Karpas-422 (cell line): ENCODE results near the gene SYT6. TPM values are rescaled to one million over a fixed set of nuclear protein-coding genes. Genes with fewer than 3 reads are reported as not detected.
"Not testable (repeated sequence)": the region's sequence is repeated elsewhere in the genome, so short reads cannot be mapped to it uniquely, and the experiment has no call there.

ENCODE experiments used
- DNase-seq: peaks from one replicate; pipeline ENCODE4 v3.0.0-alpha.2; 2015
- H2AFZ ChIP-seq: fragments of 200-600 bp; sonication (generic); 2 replicates; pipeline ENCODE4 v1.6.1; 2014; ENCODE audit warnings: antibody characterized with exemption, low read length, mixed read lengths
- H3K27ac ChIP-seq: fragments of 200-600 bp; sonication (generic); 2 replicates; pipeline ENCODE4 v1.5.1; 2014; ENCODE audit warnings: mild to moderate bottlenecking, low read length, moderate library complexity
- H3K27me3 ChIP-seq: fragments of 200-600 bp; sonication (generic); 2 replicates; pipeline ENCODE4 v1.6.1; 2014; ENCODE audit warnings: low read length, mixed read lengths
- H3K36me3 ChIP-seq: fragments of 200-600 bp; sonication (generic); 2 replicates; pipeline ENCODE4 v1.6.1; 2014; ENCODE audit warnings: low read length, mixed read lengths; ENCODE audit not compliant: insufficient read depth
- H3K4me1 ChIP-seq: fragments of 200-600 bp; sonication (generic); 2 replicates; pipeline ENCODE4 v1.6.1; 2014; ENCODE audit warnings: mild to moderate bottlenecking, low read length, mixed read lengths
- H3K4me2 ChIP-seq: fragments of 200-600 bp; sonication (generic); 2 replicates; pipeline ENCODE4 v1.6.1; 2014; ENCODE audit warnings: low read length, low read depth, mild to moderate bottlenecking; ENCODE audit not compliant: poor library complexity, severe bottlenecking
- H3K4me3 ChIP-seq: fragments of 200-600 bp; sonication (generic); 2 replicates; pipeline ENCODE4 v1.5.1; 2014; ENCODE audit warnings: mild to moderate bottlenecking, antibody characterized with exemption, low read length, mixed read lengths
- H3K79me2 ChIP-seq: fragments of 200-600 bp; sonication (generic); 2 replicates; pipeline ENCODE4 v1.6.1; 2014; ENCODE audit warnings: mild to moderate bottlenecking, low read length, mixed read lengths
- H3K9ac ChIP-seq: fragments of 200-600 bp; sonication (generic); 2 replicates; pipeline ENCODE4 v1.6.0; 2014; ENCODE audit warnings: low read length
- H3K9me2 ChIP-seq: fragments of 200-600 bp; sonication (generic), shearing (Covaris generic); replicated peaks from 2 replicates; pipeline ENCODE4 v1.6.0; 2014; ENCODE audit warnings: mild to moderate bottlenecking, low read length, moderate library complexity; ENCODE audit not compliant: insufficient read depth
- H3K9me3 ChIP-seq: fragments of 300-700, 200-600 bp; sonication (generic); 2 replicates; pipeline ENCODE4 v1.6.1; 2014; ENCODE audit warnings: low read length, mixed read lengths
- H4K20me1 ChIP-seq: fragments of 200-600 bp; sonication (generic); 2 replicates; pipeline ENCODE4 v1.6.1; 2014; ENCODE audit warnings: mild to moderate bottlenecking, antibody characterized with exemption, low read length, low read depth; ENCODE audit not compliant: insufficient read depth
- total RNA-seq: library from RNA; depleted of rRNA; stranded (reverse); fragments of >200 nt; shearing (Covaris generic); gene quantifications from 2 replicates; pipeline ENCODE4 v1.2.3, GENCODE V29; 2014; ENCODE audit warnings: low replicate concordance; rRNA removed

The SYT6 gene
- total RNA-seq, 1 experiment from 2014 or later: not detected

DNA sequence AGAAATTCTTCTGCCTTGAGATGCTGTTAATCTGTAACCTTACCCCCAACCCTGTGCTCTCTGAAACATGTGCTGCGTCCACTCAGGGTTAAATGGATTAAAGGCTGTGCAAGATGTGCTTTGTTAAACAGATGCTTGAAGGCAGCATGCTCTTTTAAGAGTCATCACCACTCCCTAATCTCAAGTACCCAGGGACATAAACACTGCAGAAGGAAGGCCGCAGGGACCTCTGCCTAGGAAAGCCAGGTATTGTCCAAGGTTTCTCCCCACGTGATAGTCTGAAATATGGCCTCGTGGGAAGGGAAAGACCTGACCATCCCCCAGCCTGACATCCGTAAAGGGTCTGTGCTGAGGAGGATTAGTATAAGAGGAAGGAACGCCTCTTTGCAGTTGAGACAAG, 95.4 kb downstream of the SYT6 start:
- H3K9me3 ChIP-seq, H3K27me3 ChIP-seq, H2AFZ ChIP-seq, H3K27ac ChIP-seq, H3K79me2 ChIP-seq, H3K4me2 ChIP-seq, H3K9ac ChIP-seq, H4K20me1 ChIP-seq, H3K9me2 ChIP-seq, H3K4me3 ChIP-seq, DNase-seq, H3K4me1 ChIP-seq, H3K36me3 ChIP-seq: not testable (repeated sequence)

DNA sequence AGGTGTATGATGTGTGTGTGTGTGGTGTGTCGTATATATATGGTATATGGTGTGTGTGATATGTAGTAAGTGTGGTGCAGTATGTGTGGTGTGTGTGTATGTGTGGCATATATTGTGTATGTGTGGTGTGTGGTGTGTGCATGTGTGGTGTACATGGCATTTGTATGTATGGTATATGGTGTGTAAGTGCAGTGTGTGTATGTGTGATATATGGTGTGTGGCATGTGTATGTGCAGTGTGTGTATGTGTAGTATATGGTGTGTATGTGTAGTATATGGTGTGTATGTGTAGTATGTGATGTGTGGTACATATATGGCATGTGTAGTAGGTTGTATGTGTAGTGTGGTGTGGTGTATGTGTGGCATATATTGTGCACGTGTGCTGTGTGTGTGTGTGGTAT, 99.5 kb downstream of the SYT6 start:
- no peak overlapping the region for H3K4me2 ChIP-seq
- H3K4me1 ChIP-seq: no peaks in the 10 kb centered on the region
- no peaks in the 10 kb centered on the region for H3K9me2 ChIP-seq
- H2AFZ ChIP-seq: no peak overlapping the region
- H3K27me3 ChIP-seq: no peaks in the 10 kb centered on the region; the same call in 1 of the 2 replicates
- H3K79me2 ChIP-seq: no peaks in the 10 kb centered on the region
- DNase-seq: no peak
- no peaks in the 10 kb centered on the region for H4K20me1 ChIP-seq
- H3K9me3 ChIP-seq: no peaks in the 10 kb centered on the region
- H3K9ac ChIP-seq: no peak overlapping the region
- no peak overlapping the region for H3K27ac ChIP-seq
- H3K36me3 ChIP-seq: no peaks in the 10 kb centered on the region
- H3K4me3 ChIP-seq: no peak overlapping the region

DNA sequence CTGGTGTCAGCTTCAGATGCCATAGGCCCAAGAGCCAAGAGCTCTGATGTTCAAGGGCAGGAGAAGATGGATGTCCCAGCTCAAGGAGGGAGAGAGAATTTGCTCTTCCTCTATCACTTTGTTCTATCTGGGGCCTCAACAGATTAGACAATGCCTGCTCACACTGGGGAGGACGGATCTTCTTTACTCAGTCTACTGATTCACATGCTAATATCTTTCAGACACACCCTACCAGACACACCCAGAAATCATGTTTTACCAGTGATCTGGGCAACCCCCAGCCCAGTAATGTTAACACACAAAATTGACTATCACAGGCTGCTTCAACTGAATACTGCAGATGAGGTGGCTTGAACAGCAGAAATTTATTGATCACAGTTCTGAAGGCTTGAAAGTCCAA, 105.4 kb downstream of the SYT6 start:
- H3K4me3 ChIP-seq: no peak overlapping the region
- peaks cover 4% of the 10 kb centered on the region; the same call in 1 of the 2 replicates for H3K4me1 ChIP-seq
- no peaks in the 10 kb centered on the region for H3K36me3 ChIP-seq
- DNase-seq: no peak
- no peaks in the 10 kb centered on the region for H4K20me1 ChIP-seq
- H3K9me2 ChIP-seq: no peaks in the 10 kb centered on the region
- H3K27ac ChIP-seq: no peak overlapping the region
- H3K4me2 ChIP-seq: no peak overlapping the region
- no peaks in the 10 kb centered on the region for H3K9me3 ChIP-seq
- H3K79me2 ChIP-seq: no peaks in the 10 kb centered on the region
- H3K9ac ChIP-seq: no peak overlapping the region
- H3K27me3 ChIP-seq: no peaks in the 10 kb centered on the region
- no peak overlapping the region for H2AFZ ChIP-seq

DNA sequence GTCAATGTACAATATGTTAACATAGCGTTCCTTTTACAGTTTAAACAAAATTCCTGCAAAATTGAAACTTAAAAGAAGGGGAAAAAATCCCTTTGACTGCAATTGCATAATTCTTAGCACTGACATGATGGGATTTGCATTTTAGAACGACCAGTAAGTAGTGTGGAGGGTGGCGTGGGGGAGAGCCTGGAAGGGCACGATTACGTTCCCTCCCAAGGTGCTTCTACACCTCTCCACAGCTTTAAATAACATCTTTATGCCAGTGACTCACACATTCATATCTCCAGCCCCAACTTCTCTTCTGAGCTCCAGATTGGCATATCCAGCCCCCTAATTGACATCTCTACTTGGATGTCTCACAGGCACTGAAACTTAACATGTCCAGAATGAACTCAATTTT, 110.1 kb downstream of the SYT6 start:
- Histone ChIP-seq H3K9ac (no peak overlapping the region), H3K27ac (no peak overlapping the region), H3K4me1 (peaks cover 4% of the 10 kb centered on the region; the same call in 1 of the 2 replicates), H2AFZ (no peak overlapping the region), H3K9me3 (no peaks in the 10 kb centered on the region), H3K4me3 (no peak overlapping the region), H3K36me3 (no peaks in the 10 kb centered on the region), H3K4me2 (no peak overlapping the region), H3K79me2 (no peaks in the 10 kb centered on the region), H4K20me1 (no peaks in the 10 kb centered on the region), H3K27me3 (no peaks in the 10 kb centered on the region), H3K9me2 (no peaks in the 10 kb centered on the region)
- DNase-seq: no peak

DNA sequence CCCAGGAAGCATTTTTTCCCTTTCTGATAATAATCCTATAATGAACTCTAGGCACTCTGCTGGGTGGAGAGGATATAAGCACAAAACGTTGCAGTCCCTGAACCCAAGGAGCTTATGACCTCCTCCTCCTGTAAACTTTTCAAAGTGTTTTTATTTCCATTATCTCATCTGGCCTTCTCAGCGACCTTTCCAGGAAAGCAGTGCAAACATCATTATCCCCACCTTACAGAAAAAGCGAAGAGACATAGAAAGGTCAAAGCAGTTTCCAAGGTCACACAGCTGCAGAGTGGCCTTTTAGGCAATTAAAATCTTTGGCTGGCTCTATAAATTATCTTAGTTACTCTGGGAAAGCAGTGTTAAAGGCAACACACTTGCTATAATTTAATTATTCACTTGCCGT, 110.6 kb downstream of the SYT6 start:
- Histone ChIP-seq H3K9ac (no peak overlapping the region), H4K20me1 (no peaks in the 10 kb centered on the region), H2AFZ (no peak overlapping the region), H3K27me3 (no peaks in the 10 kb centered on the region), H3K36me3 (no peaks in the 10 kb centered on the region), H3K9me3 (no peaks in the 10 kb centered on the region), H3K4me3 (no peak overlapping the region), H3K27ac (no peak overlapping the region), H3K4me2 (no peak overlapping the region), H3K79me2 (no peaks in the 10 kb centered on the region), H3K9me2 (no peaks in the 10 kb centered on the region), H3K4me1 (peaks cover 4% of the 10 kb centered on the region; the same call in 1 of the 2 replicates)
- no peak for DNase-seq

DNA sequence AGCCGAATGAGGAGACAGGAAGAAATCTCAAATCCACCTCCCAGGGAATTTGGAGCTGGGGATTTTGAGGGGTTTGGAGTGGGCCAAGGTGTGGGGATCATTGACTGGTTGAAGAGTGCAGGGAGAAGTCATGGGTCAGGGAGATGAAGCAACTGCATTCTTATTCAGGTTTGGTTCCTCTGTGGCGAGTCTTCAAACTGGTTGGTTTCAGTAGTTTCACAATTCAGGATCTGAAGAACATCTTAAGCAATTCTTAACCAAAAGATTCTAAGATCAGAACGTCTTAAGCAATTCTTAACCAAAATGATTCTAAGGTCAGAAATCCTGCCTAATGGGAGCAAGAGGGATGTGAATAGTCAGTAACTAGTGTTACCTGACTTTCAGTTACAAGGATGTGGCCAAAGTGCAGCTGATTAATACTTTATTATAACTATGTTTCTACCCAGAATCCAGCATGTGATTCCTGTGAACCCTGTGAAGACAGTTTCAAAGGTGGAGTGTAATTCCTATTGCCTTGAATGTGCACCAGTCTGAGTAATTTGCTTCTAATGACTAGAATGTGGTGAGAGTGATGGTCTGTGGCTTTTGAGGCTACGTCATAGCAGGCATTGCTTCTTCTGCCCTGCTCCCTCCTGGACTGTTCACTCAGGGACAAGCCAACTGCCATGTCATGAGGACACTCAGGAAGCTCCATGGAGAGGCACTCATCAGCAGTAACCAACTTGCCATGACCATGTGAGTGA, 113.2 kb downstream of the SYT6 start:
- Histone ChIP-seq H3K4me2 (no peak overlapping the region), H3K9me2 (no peaks in the 10 kb centered on the region), H2AFZ (no peak overlapping the region), H3K4me3 (no peak overlapping the region), H3K27ac (no peak overlapping the region), H3K9ac (no peak overlapping the region), H3K79me2 (no peaks in the 10 kb centered on the region), H3K9me3 (no peaks in the 10 kb centered on the region), H3K36me3 (no peaks in the 10 kb centered on the region), H3K27me3 (no peaks in the 10 kb centered on the region), H4K20me1 (no peaks in the 10 kb centered on the region), H3K4me1 (peaks cover 4% of the 10 kb centered on the region; the same call in 1 of the 2 replicates)
- no peak for DNase-seq

Other genes starting within 250 kb of the SYT6 start
- gene AP4B1, start 249.1 kb downstream of the SYT6 start, total RNA-seq: 35.3 and 64.0 TPM in 2 replicates
- 7.6 and 11.3 TPM in 2 replicates for gene DCLRE1B, start 248.5 kb downstream of the SYT6 start, total RNA-seq
- gene HIPK1, start 224.5 kb downstream of the SYT6 start, total RNA-seq: 25.7 and 36.0 TPM in 2 replicates
- 0.18 and 0.26 TPM in 2 replicates for gene OLFML3, start 174.4 kb downstream of the SYT6 start, total RNA-seq